Smooth muscle cell (in vitro differentiated cells): ENCODE measurements around the gene APBA3. TPM values are rescaled to one million over a fixed set of nuclear protein-coding genes. Genes with fewer than 3 reads are reported as not detected.

Experiments used
- DNase-seq: peaks from one replicate; lab custom pipeline; 2025; ENCODE audit not compliant: unreplicated experiment; lab: John Stamatoyannopoulos, UW
- H2AFZ ChIP-seq: fragments of 200-600 bp; sonication (generic); 2 replicates; pipeline ENCODE4 v1.6.0; 2016; ENCODE audit warnings: antibody characterized with exemption, low read depth, mild to moderate bottlenecking
- H3F3A ChIP-seq: fragments of 200-600 bp; sonication (generic); 2 replicates; pipeline ENCODE4 v1.6.0; 2017; ENCODE audit warnings: antibody characterized with exemption, low read depth
- H3K27ac ChIP-seq: fragments of 200-600 bp; sonication (generic); 2 replicates; pipeline ENCODE4 v1.5.1; 2016; ENCODE audit warnings: low read depth, mild to moderate bottlenecking
- H3K27me3 ChIP-seq: fragments of 200-600 bp; sonication (generic); 2 replicates; pipeline ENCODE4 v1.6.1; 2016; ENCODE audit warnings: low read depth, mild to moderate bottlenecking
- H3K36me3 ChIP-seq: fragments of 200-600 bp; sonication (generic); 2 replicates; pipeline ENCODE4 v1.5.1; 2016; ENCODE audit warnings: low read depth
- H3K4me1 ChIP-seq: fragments of 200-600 bp; sonication (generic); 2 replicates; pipeline ENCODE4 v1.5.1; 2016; ENCODE audit warnings: low read depth
- H3K4me2 ChIP-seq: fragments of 200-600 bp; sonication (generic); 2 replicates; pipeline ENCODE4 v1.6.0; 2016; ENCODE audit warnings: mild to moderate bottlenecking
- H3K4me3 ChIP-seq: fragments of 200-600 bp; sonication (generic); 2 replicates; pipeline ENCODE4 v1.5.1; 2016; ENCODE audit warnings: mild to moderate bottlenecking
- H3K79me2 ChIP-seq: fragments of 200-600 bp; sonication (generic); 2 replicates; pipeline ENCODE4 v1.6.0; 2016; ENCODE audit warnings: low read depth, mild to moderate bottlenecking
- H3K9ac ChIP-seq: fragments of 200-600 bp; sonication (generic); 2 replicates; pipeline ENCODE4 v1.6.0; 2016; ENCODE audit warnings: low read depth
- H3K9me3 ChIP-seq: fragments of 200-600 bp; sonication (generic); replicated peaks from 2 replicates; pipeline ENCODE4 v1.5.1; 2016; ENCODE audit warnings: low read depth
- H4K20me1 ChIP-seq: fragments of 200-600 bp; sonication (generic); 2 replicates; pipeline ENCODE4 v1.6.0; 2016; ENCODE audit warnings: low read depth
- CTCF ChIP-seq: fragments of 200-600 bp; sonication (generic); IDR thresholded peaks from 2 replicates; pipeline ENCODE4 v1.5.1; 2017; ENCODE audit warnings: borderline replicate concordance, mild to moderate bottlenecking, antibody characterized with exemption; ENCODE audit not compliant: insufficient read depth, poor library complexity, severe bottlenecking
- WGBS: methylation state at CpG from one replicate; pipeline ENCODE4 v1.1.7; 2016; ENCODE audit warnings: low lambda C conversion rate; 5-methylcytosine and 5-hydroxymethylcytosine counted together
- polyA plus RNA-seq: library from polyadenylated mRNA; unstranded; fragments of >200 nt; fragmentation: Nextera tagmentation; extraction: Ambion mirVana; gene quantifications from 2 replicates; pipeline ENCODE4 v1.2.1, GENCODE V29; 2016
- total RNA-seq: library from RNA; depleted of rRNA; stranded (reverse); fragments of >200 nt; gene quantifications from 2 replicates; pipeline ENCODE4 v1.2.3, GENCODE V29; 2014

Gene APBA3
- total and polyA plus RNA-seq, 2 experiments from 2014 or later = 16.1 to 27.9 TPM

GRCh38 chr19:3808420-3809143 is 47.1 kb upstream of the APBA3 start:
- H4K20me1 ChIP-seq = no peaks in the 10 kb centered on the region
- no peak overlapping the region for H3K9ac ChIP-seq
- H3K36me3 ChIP-seq = no peaks in the 10 kb centered on the region
- no peaks in the 10 kb centered on the region for H3K79me2 ChIP-seq
- H3K9me3 ChIP-seq = no peaks in the 10 kb centered on the region
- no peak for DNase-seq
- no peaks in the 10 kb centered on the region for H3K4me1 ChIP-seq
- WGBS = 96% methylated on average over 33 of the region's 33 CpGs
- no peak overlapping the region for H3K4me3 ChIP-seq
- H3K27ac ChIP-seq = no peak overlapping the region
- H3K4me2 ChIP-seq = no peak overlapping the region
- no peak for TF ChIP-seq CTCF
- no peak overlapping the region for H2AFZ ChIP-seq
- H3K27me3 ChIP-seq = no peaks in the 10 kb centered on the region
- H3F3A ChIP-seq = no peaks in the 10 kb centered on the region

- Histone ChIP-seq H3K27ac (no peak overlapping the region), H3K9ac (no peak overlapping the region), H4K20me1 (no peaks in the 10 kb centered on the region), H3K4me3 (no peak overlapping the region), H3K36me3 (no peaks in the 10 kb centered on the region), H3F3A (no peaks in the 10 kb centered on the region), H3K4me1 (no peaks in the 10 kb centered on the region), H3K79me2 (no peaks in the 10 kb centered on the region), H3K27me3 (no peaks in the 10 kb centered on the region), H3K4me2 (no peak overlapping the region), H2AFZ (no peak overlapping the region), H3K9me3 (no peaks in the 10 kb centered on the region)
- TF ChIP-seq CTCF = no peak
- 93% methylated on average over 35 of the region's 35 CpGs for WGBS
- no peak for DNase-seq
These were observed 46.3 kb upstream of the APBA3 start for GRCh38 chr19:3807574-3808354.

- DNase-seq = no peak
- Histone ChIP-seq H4K20me1 (no peaks in the 10 kb centered on the region), H3K9me3 (no peaks in the 10 kb centered on the region), H3K79me2 (no peaks in the 10 kb centered on the region), H3K27ac (no peak overlapping the region), H3K36me3 (no peaks in the 10 kb centered on the region), H3K4me2 (no peak overlapping the region), H3K4me3 (no peak overlapping the region), H3K4me1 (no peaks in the 10 kb centered on the region), H2AFZ (no peak overlapping the region), H3F3A (no peaks in the 10 kb centered on the region), H3K9ac (no peak overlapping the region), H3K27me3 (peaks cover 6% of the 10 kb centered on the region)
- WGBS = 92% methylated on average over 14 of the region's 19 CpGs
- no peak for TF ChIP-seq CTCF
These were observed 45.6 kb upstream of the APBA3 start for GRCh38 chr19:3807131-3807480.
